PC-9 (cell line): Measurements from ENCODE around the gene TMPRSS4. TPM values are rescaled to one million over a fixed set of nuclear protein-coding genes. Genes with fewer than 3 reads are reported as not detected.

Experiments
- BruUV-seq: library from RNA; stranded (reverse); fragments of 400-500 nt; replicated peaks from 2 replicates; lab custom pipeline; 2021; lab: Mats Ljungman, UMichigan
- CTCF ChIA-PET: fragments of 300-600 bp; sonication (Branson Sonifier 250); formaldehyde crosslinking; loops from one replicate; lab custom pipeline; 2022; ENCODE audit warnings: antibody characterized with exemption; lab: Charles Lee
- POLR2A ChIA-PET: fragments of 300-600 bp; sonication (Branson Sonifier 250); formaldehyde crosslinking; loops from one replicate; lab custom pipeline; 2022; ENCODE audit warnings: antibody characterized with exemption; ENCODE audit not compliant: unreplicated experiment; lab: Charles Lee
- DNase-seq, 2 experiments: peaks; one replicate each; pipeline versions ENCODE4 v3.0.0 to v3.0.0-alpha.2; 2015 to 2022; ENCODE audit warnings: mixed read lengths in 1 of 2
- H2AFZ ChIP-seq: fragments of 200-600 bp; sonication (generic); 2 replicates; pipeline ENCODE4 v1.8.1; 2017; ENCODE audit warnings: antibody characterized with exemption
- H3F3A ChIP-seq: fragments of 200-600 bp; sonication (generic); 2 replicates; pipeline ENCODE4 v1.8.1; 2017; ENCODE audit warnings: antibody characterized with exemption, mild to moderate bottlenecking, low read depth; ENCODE audit not compliant: insufficient read depth
- H3K27ac ChIP-seq: fragments of 200-600 bp; sonication (generic); 2 replicates; pipeline ENCODE4 v1.6.1; 2016; ENCODE audit warnings: mixed run types
- H3K27me3 ChIP-seq: fragments of 200-600 bp; sonication (generic); 2 replicates; pipeline ENCODE4 v1.6.1; 2016; ENCODE audit warnings: low read depth, mixed run types; ENCODE audit not compliant: insufficient read depth
- H3K36me3 ChIP-seq: fragments of 200-600 bp; sonication (generic); 2 replicates; pipeline ENCODE4 v1.6.1; 2016; ENCODE audit warnings: low read depth, mixed run types
- H3K4me1 ChIP-seq: fragments of 200-600 bp; sonication (generic); replicated peaks from 2 replicates; pipeline ENCODE4 v1.6.1; 2016; ENCODE audit warnings: mixed run types; ENCODE audit not compliant: insufficient read depth
- H3K4me2 ChIP-seq: fragments of 200-600 bp; sonication (generic); 2 replicates; pipeline ENCODE4 v1.6.1; 2017; ENCODE audit warnings: mixed run types
- H3K4me3 ChIP-seq: fragments of 200-600 bp; sonication (generic); 2 replicates; pipeline ENCODE4 v1.6.1; 2016; ENCODE audit warnings: mixed run types
- H3K79me2 ChIP-seq: fragments of 200-600 bp; sonication (generic); 2 replicates; pipeline ENCODE4 v1.6.1; 2017; ENCODE audit warnings: low read depth, mixed run types
- H3K9me2 ChIP-seq: fragments of 200-600 bp; sonication (generic); 2 replicates; pipeline ENCODE4 v1.8.1; 2017; ENCODE audit warnings: mild to moderate bottlenecking; ENCODE audit not compliant: insufficient read depth
- H3K9me3 ChIP-seq: fragments of 200-600 bp; sonication (generic); 2 replicates; pipeline ENCODE4 v1.8.1; 2016; ENCODE audit warnings: low read depth; ENCODE audit not compliant: insufficient read depth
- H4K20me1 ChIP-seq: fragments of 200-600 bp; sonication (generic); 2 replicates; pipeline ENCODE4 v1.8.1; 2017; ENCODE audit not compliant: insufficient read depth
- CTCF ChIP-seq: fragments of 200-600 bp; sonication (generic); conservative IDR thresholded peaks from 2 replicates; pipeline ENCODE4 v1.6.1; 2017; ENCODE audit warnings: mixed run types, antibody characterized with exemption, mild to moderate bottlenecking, moderate library complexity
- EZH2 ChIP-seq: fragments of 200-600 bp; sonication (generic); IDR thresholded peaks from 2 replicates; pipeline ENCODE4 v1.8.0; 2017; ENCODE audit warnings: antibody characterized with exemption, low read depth
- intact Hi-C: fragments of 100-400 bp; cut with micrococcal nuclease; formaldehyde crosslinking; loops from one replicate; pipeline ENCODE4 v1.10.0; 2022; ENCODE audit not compliant: unreplicated experiment
- total RNA-seq: library from RNA; stranded (reverse); gene quantifications from 2 replicates; pipeline ENCODE4 v1.2.3, GENCODE V29; 2021

Gene TMPRSS4
- total RNA-seq, 1 experiment from 2014 or later = 27.6 TPM

GRCh38 chr11:118139578-118139977, 62.7 kb downstream of the TMPRSS4 start:
- Histone ChIP-seq H3K27me3 (peaks cover 12% of the 10 kb centered on the region), H3K79me2 (no peaks in the 10 kb centered on the region), H3K27ac (no peak overlapping the region), H3K36me3 (no peaks in the 10 kb centered on the region), H4K20me1 (no peaks in the 10 kb centered on the region), H3K9me2 (no peaks in the 10 kb centered on the region), H3K4me3 (no peak overlapping the region), H3K4me2 (no peak overlapping the region), H3K9me3 (no peaks in the 10 kb centered on the region), H3F3A (peaks cover 5% of the 10 kb centered on the region; the same call in 1 of the 2 replicates), H3K4me1 (peaks cover 6% of the 10 kb centered on the region; the same call in 1 of the 2 replicates), H2AFZ (no peak overlapping the region)
- no peak for TF ChIP-seq CTCF
- CTCF ChIA-PET = interaction anchor here (0.6 to 0.7 kb wide), 3 partner anchors 10 to 1111 kb away, joined by 3 read pairs; no protein-coding TSS in a partner anchor
- POLR2A ChIA-PET = interaction anchor here (0.6 kb wide), 2 partner anchors 384 to 404 kb away, joined by 3 read pairs; no protein-coding TSS in a partner anchor
- BruUV-seq = no TSS peak
- peak in 1 of 2 experiments; percentile 58 for DNase-seq
- intact Hi-C loops = no loop called here

- CTCF ChIA-PET = no interaction called here
- Histone ChIP-seq H3K79me2 (no peaks in the 10 kb centered on the region), H3K9me3 (no peaks in the 10 kb centered on the region), H3K9me2 (no peaks in the 10 kb centered on the region), H3K36me3 (no peaks in the 10 kb centered on the region), H3K27me3 (peaks cover 22% of the 10 kb centered on the region), H2AFZ (no peak overlapping the region), H3K4me3 (no peak overlapping the region), H3K27ac (no peak overlapping the region), H3F3A (peaks cover 5% of the 10 kb centered on the region; the same call in 1 of the 2 replicates), H3K4me1 (peaks cover 6% of the 10 kb centered on the region; the same call in 1 of the 2 replicates), H4K20me1 (no peaks in the 10 kb centered on the region), H3K4me2 (no peak overlapping the region)
- no TSS peak for BruUV-seq
- intact Hi-C loops = no loop called here
- no peak for TF ChIP-seq EZH2
- no peak for TF ChIP-seq CTCF
- peak; percentile 25 to 73 for DNase-seq
- POLR2A ChIA-PET = interaction anchor here (0.6 kb wide), 1 partner anchor 530 kb away, joined by 3 read pairs; no protein-coding TSS in a partner anchor
Measured at GRCh38 chr11:118142081-118142480, 65.2 kb downstream of the TMPRSS4 start.

- Histone ChIP-seq H3K9me2 (no peaks in the 10 kb centered on the region), H3K27ac (no peak overlapping the region), H3K36me3 (no peaks in the 10 kb centered on the region), H3K4me2 (no peak overlapping the region), H3K9me3 (no peaks in the 10 kb centered on the region), H3F3A (peaks cover 5% of the 10 kb centered on the region; the same call in 1 of the 2 replicates), H3K79me2 (no peaks in the 10 kb centered on the region), H3K27me3 (peaks cover 23% of the 10 kb centered on the region), H3K4me3 (no peak overlapping the region), H4K20me1 (no peaks in the 10 kb centered on the region), H2AFZ (no peak overlapping the region), H3K4me1 (peaks cover 6% of the 10 kb centered on the region; the same call in 1 of the 2 replicates)
- TF ChIP-seq CTCF (no peak), EZH2 (no peak)
- no TSS peak for BruUV-seq
- DNase-seq = no peak
- intact Hi-C loops = no loop called here
- POLR2A ChIA-PET = no interaction called here
- CTCF ChIA-PET = no interaction called here
Measured at GRCh38 chr11:118142809-118143208, 65.9 kb downstream of the TMPRSS4 start.
